Activated CD4-positive, alpha-beta T cell treated with anti-CD3 and anti-CD28 coated beads, Interleukin-2, amount 50 U/mL, for 24 hours (primary cell): ENCODE data around the gene SELENOV.
A peak's percentile ranks its signal among the peaks of the same experiment; 100 is the strongest.
"Not testable (repeated sequence)": the region's sequence is repeated elsewhere in the genome, so short reads cannot be mapped to it uniquely, and the experiment has no call there.

Source experiments
- DNase-seq, 2 donors: peaks; one replicate each; pipeline ENCODE4 v3.0.0-alpha.2; 2020; ENCODE audit warnings: low read depth in 1 of 2, low spot score in 1 of 2

The SELENOV gene

GRCh38 chr19:39514840-39515550, at the start of gene SELENOV:
SELENOV (plus strand) TSS chr19:39515139; CDS start chr19:39515213, 74 bp downstream.
- DNase-seq: no peak

- no peak for DNase-seq
Observed at GRCh38 chr19:39465956-39466747, 48.8 kb upstream of the SELENOV start.

GRCh38 chr19:39467941-39468340, 47.0 kb upstream of the SELENOV start:
- DNase-seq: no peak

- DNase-seq: no peak
Observed at GRCh38 chr19:39469036-39469435, 45.9 kb upstream of the SELENOV start.

GRCh38 chr19:39469567-39469966, 45.4 kb upstream of the SELENOV start:
- no peak for DNase-seq

GRCh38 chr19:39470724-39471339, 44.1 kb upstream of the SELENOV start:
- no peak for DNase-seq

- DNase-seq: no peak
Observed at GRCh38 chr19:39471756-39472536, 43.0 kb upstream of the SELENOV start.

GRCh38 chr19:39472746-39473442, 42.0 kb upstream of the SELENOV start:
- DNase-seq: no peak

GRCh38 chr19:39473443-39473960, 41.4 kb upstream of the SELENOV start:
- DNase-seq: no peak

GRCh38 chr19:39474139-39474620, 40.8 kb upstream of the SELENOV start:
- peak; percentile 54 to 65 for DNase-seq

GRCh38 chr19:39475748-39476147, 39.2 kb upstream of the SELENOV start:
- no peak for DNase-seq

- DNase-seq: not testable (repeated sequence)
Observed at GRCh38 chr19:39479319-39479801, 35.6 kb upstream of the SELENOV start.

- DNase-seq: no peak
Observed at GRCh38 chr19:39479916-39480315, 35.0 kb upstream of the SELENOV start.

GRCh38 chr19:39480337-39481228, 34.4 kb upstream of the SELENOV start, which contains the start of gene TIMM50:
TIMM50 (plus strand) TSS chr19:39480838; CDS start chr19:39480854, 16 bp downstream.
- DNase-seq: peak; percentile 97 to 98

- no peak for DNase-seq
Observed at GRCh38 chr19:39481229-39481545, 33.8 kb upstream of the SELENOV start.

- no peak for DNase-seq
Observed at GRCh38 chr19:39481676-39482075, 33.3 kb upstream of the SELENOV start.

GRCh38 chr19:39483141-39483540, 31.8 kb upstream of the SELENOV start:
- DNase-seq: no peak

GRCh38 chr19:39489756-39490155, 25.2 kb upstream of the SELENOV start:
- DNase-seq: no peak

- no peak for DNase-seq
Observed at GRCh38 chr19:39492225-39492624, 22.7 kb upstream of the SELENOV start.
